NT2/D1 (cell line): ENCODE data around the gene SV2C.

Experiments used
- YY1 ChIP-seq: IDR thresholded peaks from 2 replicates; pipeline ENCODE4 v1.6.1; 2011; ENCODE audit not compliant: insufficient read length, insufficient read depth
- ZNF274 ChIP-seq: IDR thresholded peaks from 2 replicates; pipeline ENCODE4 v1.6.1; 2011; ENCODE audit warnings: mild to moderate bottlenecking, low read depth, low read length

DNA sequence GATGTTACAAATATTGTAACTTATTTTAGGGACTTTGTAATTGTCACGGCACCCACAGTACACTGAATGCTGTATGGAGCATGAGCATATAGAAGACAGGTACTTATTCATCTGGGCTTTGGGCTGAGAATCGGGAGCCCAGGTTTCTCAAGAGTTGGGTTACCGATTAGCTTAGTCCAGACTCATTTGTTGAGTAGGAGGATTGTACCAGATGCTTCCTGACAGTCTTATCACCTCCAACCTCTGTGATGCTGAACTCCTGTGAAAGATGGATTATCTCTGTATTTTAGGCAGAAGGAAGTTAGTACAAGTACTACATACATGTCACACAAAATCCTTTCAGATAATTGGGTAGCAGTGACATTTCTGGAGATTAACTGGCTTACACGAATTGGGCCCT lies 79.2 kb downstream of the SV2C start:
- TF ChIP-seq YY1: no peak
- no peak for TF ChIP-seq ZNF274
